DMS53 treated with DMSO at 0.1 percent for 48 hours (cell line): Measurements from ENCODE around the gene NPM1.

Experiments used
- DNase-seq: peaks from one replicate; lab custom pipeline; 2025; ENCODE audit not compliant: unreplicated experiment; lab: John Stamatoyannopoulos, UW

Gene NPM1

DNA sequence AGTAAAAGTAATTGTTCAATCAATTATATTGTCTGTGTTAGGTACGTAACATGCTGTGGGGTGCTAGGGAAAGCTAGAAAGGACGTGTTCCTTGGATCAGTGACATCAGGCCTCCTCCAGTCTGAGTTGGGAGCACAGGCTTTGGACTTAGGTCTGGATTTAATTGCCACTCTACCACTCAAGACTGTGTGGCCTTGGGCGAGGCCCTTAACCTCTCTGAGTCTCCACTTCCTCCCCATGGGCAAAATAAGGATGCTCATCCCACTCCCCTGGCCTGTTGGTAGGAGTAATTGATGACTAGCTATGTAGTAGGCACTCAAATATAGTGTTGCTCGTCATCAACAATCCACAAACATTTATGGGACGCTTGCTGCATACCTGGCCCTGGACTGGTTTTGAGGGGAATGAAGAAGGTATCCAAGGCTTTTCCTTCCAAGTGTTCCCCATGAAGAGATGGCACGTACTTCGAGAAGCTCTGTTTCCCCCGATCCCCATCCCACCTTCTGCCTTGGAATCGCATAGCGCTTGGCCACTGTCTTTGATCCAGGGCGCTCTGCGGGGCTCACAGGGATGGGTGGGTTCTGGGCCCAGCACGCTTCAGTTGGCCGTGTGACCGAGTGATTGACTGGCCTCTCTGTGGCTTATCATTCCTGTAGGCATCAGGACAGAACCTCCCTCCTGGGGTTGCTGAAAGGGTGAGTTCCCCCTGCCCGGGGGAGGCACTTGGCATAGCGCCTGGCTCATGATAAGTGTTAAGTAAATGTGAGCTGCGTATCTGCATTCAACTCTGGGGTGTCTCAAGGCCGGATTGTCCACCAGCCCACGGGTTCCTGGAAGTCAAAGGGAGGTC lies 39.9 kb downstream of the NPM1 start:
- DNase-seq, result no peak

DNA sequence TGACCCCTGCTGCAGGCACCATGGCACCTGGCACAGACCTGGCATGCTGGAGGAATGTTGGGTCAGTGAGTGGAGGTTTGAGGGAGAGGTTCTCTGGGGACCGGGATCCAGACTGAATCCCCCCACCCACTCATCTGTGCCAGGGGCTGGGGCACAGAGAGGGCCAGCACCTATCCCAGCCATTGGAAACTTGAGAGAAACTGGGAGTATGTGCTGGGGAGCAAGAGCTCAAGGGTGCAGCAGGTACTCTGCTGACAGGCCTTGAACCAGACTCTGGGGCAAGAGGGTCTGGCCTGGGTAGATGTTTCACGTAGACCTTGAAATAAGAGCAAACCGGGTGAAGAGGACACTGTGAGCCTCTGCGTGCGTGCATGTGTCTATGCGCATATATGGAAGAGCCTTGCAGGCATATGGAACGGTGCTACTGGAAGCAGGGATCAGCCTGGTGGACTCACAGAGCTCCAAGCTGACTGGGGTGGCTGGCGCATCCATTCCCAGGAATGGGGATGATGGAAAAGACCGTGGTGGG lies 40.6 kb downstream of the NPM1 start:
- no peak for DNase-seq

GRCh38 chr5:171428809-171429542 lies 41.3 kb downstream of the NPM1 start:
- DNase-seq, result no peak

DNA sequence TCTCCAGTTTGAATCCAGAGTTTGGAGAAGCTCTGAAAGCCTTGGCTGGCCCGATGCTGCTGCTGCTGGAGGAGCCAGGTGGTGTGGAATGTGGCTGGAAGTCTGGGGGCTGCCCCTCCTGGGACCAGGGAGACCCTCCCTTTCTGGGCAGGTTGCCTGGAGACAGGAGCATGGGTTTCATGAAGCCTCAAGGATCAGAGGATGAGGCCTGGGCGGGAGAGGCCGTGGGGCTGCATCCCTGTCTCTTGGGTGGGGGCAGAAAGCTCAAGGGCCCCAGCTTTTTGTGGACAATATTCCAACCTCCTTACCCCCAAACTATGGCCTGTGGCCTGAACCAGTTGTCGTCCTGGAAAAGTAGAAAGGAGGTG lies 41.9 kb downstream of the NPM1 start:
- no peak for DNase-seq

- no peak for DNase-seq
Measured at GRCh38 chr5:171431251-171431777, 43.7 kb downstream of the NPM1 start.

GRCh38 chr5:171432076-171432475 lies 44.4 kb downstream of the NPM1 start:
- no peak for DNase-seq

DNA sequence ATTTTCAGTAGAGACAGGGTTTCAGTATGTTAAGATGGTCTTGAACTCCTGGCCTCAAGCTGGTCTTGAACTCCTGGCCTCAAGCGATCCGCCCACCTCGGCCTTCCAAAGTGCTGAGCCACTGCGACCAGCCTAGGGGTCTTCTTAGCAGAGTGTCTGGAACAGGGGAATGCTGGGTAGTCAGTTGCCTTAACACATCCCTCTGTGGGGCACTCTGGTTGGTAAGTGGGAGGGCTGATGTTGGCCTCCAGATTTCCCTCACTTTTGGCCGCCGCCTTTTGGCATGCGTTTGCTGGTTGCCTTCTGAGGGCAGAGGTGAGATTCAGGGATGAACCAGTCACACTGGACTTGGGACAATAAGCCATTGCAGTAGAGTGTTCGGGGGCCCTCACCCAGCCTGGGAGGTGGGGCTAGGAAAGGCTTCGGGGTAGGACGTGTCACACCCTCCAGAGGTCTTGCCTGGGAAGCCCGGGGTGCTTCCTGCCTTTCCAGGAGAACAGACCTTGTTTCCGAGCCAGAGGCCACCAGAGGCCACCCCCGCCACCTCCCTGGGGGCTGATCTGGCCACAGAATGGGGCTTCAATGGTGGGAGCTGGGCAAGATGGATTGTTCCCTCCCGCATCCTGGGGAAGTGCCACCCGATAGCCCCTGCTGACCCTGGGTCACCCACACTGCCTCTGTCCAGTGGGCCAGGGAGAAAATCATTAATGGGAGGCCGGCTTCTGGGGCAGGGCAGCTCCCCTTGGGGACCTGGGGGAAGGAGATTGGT lies 45.1 kb downstream of the NPM1 start:
- DNase-seq, result no peak

GRCh38 chr5:171433352-171433698 lies 45.7 kb downstream of the NPM1 start:
- no peak for DNase-seq

DNA sequence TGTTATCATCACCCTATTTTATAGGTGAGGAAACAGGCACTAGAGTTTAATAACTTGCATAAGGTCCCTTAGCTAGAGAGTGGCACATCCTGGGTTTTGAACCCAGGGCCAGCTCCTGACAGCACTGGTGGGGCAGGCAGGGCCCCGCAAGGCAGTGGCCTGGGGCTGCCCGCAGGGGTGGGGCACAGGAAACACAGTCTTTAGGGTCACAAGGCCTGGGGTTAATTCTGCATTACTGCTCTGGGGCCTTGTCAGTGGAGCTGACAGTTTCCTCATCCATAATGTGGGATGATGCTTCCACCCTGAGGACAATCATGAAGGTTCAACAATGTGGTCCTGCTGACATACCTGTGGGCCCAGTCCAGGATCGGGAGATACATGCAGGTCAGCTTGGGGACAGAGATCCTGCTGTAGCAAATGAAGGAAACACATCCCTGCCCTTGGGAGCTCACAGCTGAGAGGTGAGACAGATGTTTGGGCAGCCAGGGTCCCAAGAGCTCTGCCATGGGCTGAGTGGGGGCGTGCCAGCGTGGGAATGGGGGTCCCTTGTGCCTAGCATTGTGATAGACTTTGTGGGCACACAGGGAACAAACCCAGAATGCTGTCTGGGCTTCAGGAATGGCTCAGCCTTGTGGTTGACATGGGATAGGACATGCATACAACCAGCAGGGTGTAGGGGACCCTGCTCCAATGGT lies 46.5 kb downstream of the NPM1 start:
- no peak for DNase-seq

GRCh38 chr5:171434874-171435273 lies 47.2 kb downstream of the NPM1 start:
- DNase-seq, result no peak

DNA sequence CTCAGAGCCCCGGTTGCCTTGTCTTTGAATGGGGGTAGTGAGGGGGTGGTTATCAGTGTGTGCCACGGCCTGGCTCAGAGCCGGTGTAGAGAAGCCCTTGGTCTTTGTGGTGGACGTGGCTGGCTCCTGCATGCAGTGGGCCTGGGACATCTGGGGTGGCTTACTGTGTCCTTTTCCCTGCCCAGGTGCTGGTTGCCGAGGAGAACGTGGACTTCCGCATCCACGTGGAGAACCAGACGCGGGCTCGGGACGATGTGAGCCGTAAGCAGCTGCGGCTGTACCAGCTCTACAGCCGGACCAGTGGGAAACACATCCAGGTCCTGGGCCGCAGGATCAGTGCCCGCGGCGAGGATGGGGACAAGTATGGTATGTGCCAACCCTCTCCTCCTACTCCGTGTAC lies 48.3 kb downstream of the NPM1 start:
- DNase-seq, result no peak

DNA sequence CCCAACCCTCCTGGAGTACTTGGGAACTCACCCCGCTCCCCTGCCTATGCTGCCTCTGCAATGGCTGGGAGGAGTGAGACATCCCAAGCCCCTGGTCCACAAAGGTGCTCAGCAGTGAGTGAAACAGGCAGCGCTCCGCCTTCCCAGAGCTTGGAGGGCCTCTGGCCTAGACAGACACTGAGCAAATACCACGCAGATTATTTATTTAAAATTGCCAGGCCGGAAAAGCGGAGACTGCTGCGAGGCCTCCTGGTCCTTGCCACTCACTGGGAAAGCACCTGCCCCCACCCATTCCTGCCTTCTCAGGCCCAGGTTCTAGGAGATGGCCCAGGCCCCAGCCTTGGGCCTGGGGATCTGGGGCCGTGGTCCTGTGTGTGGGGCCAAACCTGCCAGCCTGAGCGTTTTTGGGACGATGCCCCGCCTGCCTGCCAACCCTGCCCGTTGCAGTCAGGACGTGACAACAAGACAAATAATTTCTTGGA lies 49.2 kb downstream of the NPM1 start:
- peak; percentile 71 for DNase-seq

- no peak for DNase-seq
Measured at GRCh38 chr5:171437286-171437821, 49.7 kb downstream of the NPM1 start.

GRCh38 chr5:171438738-171439137 lies 51.1 kb downstream of the NPM1 start:
- no peak for DNase-seq

- DNase-seq, result no peak
Measured at GRCh38 chr5:171441246-171441791, 53.7 kb downstream of the NPM1 start.

DNA sequence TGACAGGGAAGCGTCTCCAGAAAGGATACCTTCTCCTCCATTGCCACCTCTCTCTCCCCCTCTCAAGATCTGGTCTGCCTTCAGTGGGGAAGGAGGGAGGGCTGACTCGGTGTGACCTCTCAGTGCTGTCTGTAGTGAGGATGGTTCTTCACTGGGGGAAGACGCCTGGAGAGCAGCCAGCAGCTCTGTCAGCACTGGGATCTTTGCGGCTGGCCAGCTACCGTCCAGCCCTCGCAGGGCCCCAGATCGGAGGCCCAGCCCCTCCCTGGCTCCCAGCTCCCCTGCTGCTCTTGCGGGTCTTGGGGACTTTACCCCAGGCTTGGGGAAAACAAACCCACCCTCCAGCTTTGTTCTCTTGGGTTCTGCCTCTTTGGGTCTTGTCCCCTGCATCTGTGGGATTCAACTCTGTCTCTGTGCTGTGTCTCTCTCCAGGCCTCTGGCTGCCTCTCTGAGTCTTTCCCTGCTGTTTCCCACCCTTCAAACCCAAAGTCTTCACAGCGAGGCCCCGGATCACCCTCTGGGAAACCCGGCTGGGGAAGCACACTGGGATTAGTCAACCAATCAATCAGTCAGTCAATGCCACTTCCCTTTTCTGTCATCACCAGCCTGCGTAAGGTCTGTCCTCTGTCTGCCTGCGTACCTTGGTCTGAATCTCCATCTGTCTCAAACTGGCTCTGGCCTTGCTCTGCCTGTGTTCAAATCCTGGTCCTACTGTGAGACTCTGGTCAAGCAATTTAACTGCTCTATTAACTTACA lies 54.8 kb downstream of the NPM1 start:
- DNase-seq, result no peak

DNA sequence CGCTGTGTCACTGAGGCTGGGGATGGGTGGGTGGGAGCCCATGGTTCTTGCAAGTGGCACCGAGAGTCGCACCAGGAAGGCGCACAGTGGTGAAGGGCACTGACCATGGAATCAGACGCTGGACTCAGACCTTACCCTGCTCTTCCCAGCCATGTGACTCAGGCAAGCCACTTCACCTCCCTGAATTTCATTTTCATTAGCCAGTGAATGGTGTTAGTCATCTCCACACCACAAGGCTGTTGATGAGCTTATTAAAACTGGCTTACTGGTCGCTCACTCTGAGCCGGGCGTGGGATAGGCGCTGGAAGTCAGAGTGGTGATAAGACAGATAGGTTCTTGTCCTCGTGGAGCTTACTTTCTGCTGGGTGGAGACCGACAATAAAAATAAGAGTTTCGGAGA lies 56.9 kb downstream of the NPM1 start:
- DNase-seq, result no peak

DNA sequence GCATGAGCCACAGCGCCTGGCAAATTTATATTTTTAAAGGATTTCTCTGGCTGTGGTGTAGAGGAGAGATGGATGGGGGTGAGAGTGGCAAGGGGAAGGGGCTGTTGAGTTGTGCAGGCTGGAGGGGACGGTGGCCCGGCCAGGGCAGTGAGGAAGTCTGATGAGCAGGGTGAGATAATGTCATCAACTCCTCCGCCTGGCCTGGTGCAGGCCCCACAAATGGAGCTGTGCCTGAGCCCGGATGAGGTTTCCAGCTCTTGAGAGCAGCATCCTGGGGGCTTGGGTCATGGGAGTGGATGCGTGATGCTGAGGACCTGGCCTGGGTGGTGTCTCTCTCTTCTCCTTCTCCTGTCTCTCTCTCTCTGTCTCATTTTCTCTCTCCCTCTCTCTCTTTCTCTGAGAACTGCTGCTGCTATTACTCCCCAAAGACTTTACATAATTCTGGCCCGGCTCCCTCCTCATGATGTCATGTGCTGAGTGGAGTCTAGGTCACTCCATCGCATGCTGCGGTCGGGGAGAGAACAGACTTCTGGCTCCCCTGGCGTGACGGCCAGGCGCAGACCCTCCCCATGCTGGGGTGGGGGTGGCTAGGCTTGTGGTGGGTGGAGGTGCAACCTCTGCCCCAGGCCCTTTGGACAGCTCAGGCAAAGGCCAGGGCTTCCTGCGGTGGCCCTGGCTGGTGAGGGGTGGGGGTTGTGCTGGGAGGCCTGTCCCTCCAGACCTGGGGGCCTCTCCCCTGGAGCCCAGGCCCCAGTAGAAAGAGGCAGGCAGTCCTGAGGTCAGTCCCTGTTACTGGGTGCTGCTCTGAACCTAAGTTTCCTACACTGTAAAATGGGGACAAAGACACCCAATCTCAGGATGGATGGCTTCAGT lies 58.2 kb downstream of the NPM1 start:
- no peak for DNase-seq
